ENCODE results near the gene IMPG2. TPM values are rescaled to one million over a fixed set of nuclear protein-coding genes. Genes with fewer than 3 reads are reported as not detected.

Gene IMPG2
- total and polyA plus RNA-seq, 2 donors (not counting 1 experiment from before 2014, with no cell fraction given), result 0.11 to 0.33 TPM

DNA sequence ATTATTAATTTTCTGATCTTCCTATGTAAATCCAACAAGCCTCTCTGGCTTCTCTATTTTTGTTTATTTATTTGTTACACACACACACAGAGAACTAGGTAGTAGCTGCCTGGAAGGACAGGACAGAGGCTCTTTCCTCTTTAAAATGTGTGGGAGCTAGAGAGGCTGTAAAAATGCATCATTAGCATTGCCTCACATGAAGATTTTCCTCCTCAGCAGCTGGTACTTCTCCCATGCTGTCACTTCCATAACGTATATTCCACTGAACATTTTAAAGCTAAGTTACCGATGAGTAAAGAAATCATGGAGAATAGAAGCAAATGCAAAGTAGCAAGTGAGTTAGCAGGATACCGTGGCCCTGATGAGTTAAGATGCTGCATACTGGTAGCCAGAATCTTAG lies 63.9 kb downstream of the IMPG2 start:
- Histone ChIP-seq H4K20me1 (ENCODE audit: control insufficient read depth, extremely low read depth, insufficient read depth, low read length) (no peaks in the 10 kb centered on the region), H3K79me2 (ENCODE audit: control insufficient read depth, insufficient read depth, low read length) (no peaks in the 10 kb centered on the region), H3K27ac (ENCODE audit: insufficient read depth, low read length) (no peak overlapping the region), H3K4me3 (replicated peaks in 1 of 4; ENCODE audit: control extremely low read depth in 1 of 4, insufficient read depth in 1 of 4, low read depth in 3 of 4, low read length in 4 of 4) (no peak overlapping the region), H3K9ac (ENCODE audit: insufficient read depth, low read length) (no peak overlapping the region), H3K36me3 (ENCODE audit: control insufficient read depth, insufficient read depth, low read length) (no peaks in the 10 kb centered on the region), H2AFZ (ENCODE audit: low read length) (no peak overlapping the region), H3K4me1 (ENCODE audit: control insufficient read depth, extremely low read depth, insufficient read depth, low read length) (no peaks in the 10 kb centered on the region), H3K27me3 (ENCODE audit: control insufficient read depth, insufficient read depth, low read length) (no peaks in the 10 kb centered on the region), H3K4me2 (ENCODE audit: extremely low read depth, insufficient read depth, low read length) (no peak overlapping the region), H3K9me3 (ENCODE audit: control insufficient read depth, insufficient read depth, low read depth, low read length) (no peaks in the 10 kb centered on the region)
- peak in 1 of 2 donors; percentile 25 for DNase-seq (ENCODE audit: low read depth in 2 of 2)
- TF ChIP-seq, protein P1, sequence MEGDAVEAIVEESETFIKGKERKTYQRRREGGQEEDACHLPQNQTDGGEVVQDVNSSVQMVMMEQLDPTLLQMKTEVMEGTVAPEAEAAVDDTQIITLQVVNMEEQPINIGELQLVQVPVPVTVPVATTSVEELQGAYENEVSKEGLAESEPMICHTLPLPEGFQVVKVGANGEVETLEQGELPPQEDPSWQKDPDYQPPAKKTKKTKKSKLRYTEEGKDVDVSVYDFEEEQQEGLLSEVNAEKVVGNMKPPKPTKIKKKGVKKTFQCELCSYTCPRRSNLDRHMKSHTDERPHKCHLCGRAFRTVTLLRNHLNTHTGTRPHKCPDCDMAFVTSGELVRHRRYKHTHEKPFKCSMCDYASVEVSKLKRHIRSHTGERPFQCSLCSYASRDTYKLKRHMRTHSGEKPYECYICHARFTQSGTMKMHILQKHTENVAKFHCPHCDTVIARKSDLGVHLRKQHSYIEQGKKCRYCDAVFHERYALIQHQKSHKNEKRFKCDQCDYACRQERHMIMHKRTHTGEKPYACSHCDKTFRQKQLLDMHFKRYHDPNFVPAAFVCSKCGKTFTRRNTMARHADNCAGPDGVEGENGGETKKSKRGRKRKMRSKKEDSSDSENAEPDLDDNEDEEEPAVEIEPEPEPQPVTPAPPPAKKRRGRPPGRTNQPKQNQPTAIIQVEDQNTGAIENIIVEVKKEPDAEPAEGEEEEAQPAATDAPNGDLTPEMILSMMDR (conservative IDR thresholded peaks at IDR 0.05 in 1 of 2, IDR thresholded peaks at IDR 0.05 in 1 of 2; ENCODE audit: low read depth in 1 of 2, low read length in 2 of 2), result no peak
- TF ChIP-seq EZH2 (IDR thresholded peaks at IDR 0.05; ENCODE audit: low read length, missing control alignments), result no peak

DNA sequence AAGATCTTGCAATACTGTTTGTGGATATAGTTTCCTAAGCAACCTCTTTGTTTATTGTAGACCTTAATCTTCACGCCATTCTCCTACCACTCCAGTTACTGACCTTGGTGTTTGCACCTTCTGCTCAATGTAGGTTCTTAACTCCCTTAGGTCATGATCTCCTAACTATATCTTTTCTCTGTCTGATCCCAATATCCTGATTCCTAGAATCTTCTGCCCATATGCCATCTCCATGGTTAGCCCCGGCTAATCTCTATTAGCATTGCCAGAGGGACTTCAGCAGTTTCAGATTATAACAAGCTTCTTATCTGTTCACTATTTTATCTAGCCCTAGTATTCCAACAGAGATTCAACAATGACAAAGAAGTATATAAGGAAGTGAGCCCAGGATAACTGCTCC lies 64.9 kb downstream of the IMPG2 start:
- no peaks in the 10 kb centered on the region for H3K9me3 ChIP-seq (ENCODE audit: control insufficient read depth, insufficient read depth, low read depth, low read length)
- TF ChIP-seq, protein P1 (conservative IDR thresholded peaks at IDR 0.05 in 1 of 2, IDR thresholded peaks at IDR 0.05 in 1 of 2; ENCODE audit: low read depth in 1 of 2, low read length in 2 of 2), result no peak
- no peak for TF ChIP-seq EZH2 (IDR thresholded peaks at IDR 0.05; ENCODE audit: low read length, missing control alignments)

DNA sequence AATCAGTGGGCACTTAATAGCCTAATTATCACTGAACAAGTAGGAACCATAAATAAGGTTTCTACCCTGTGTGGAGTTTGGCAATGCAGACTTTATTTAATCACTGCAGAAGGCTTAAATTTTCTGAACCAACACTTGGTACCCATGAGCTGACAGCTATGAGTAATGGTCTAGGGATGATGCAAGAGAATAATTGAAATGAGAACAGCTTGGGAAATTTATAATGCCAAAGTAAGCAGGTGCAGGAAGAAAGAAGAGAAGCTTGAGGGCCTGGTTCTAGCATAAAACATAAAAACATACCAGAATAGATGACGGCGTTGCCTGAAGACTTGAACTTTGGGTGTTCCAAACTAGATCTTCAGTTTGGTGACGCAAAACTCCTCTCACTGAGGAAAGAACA lies 67.0 kb downstream of the IMPG2 start:
- Histone ChIP-seq H3K27me3 (ENCODE audit: control insufficient read depth, insufficient read depth, low read length) (no peaks in the 10 kb centered on the region), H3K9me3 (ENCODE audit: control insufficient read depth, insufficient read depth, low read depth, low read length) (no peaks in the 10 kb centered on the region), H3K79me2 (ENCODE audit: control insufficient read depth, insufficient read depth, low read length) (no peaks in the 10 kb centered on the region), H3K4me2 (ENCODE audit: extremely low read depth, insufficient read depth, low read length) (no peak overlapping the region), H3K4me3 (replicated peaks in 1 of 4; ENCODE audit: control extremely low read depth in 1 of 4, insufficient read depth in 1 of 4, low read depth in 3 of 4, low read length in 4 of 4) (no peak overlapping the region), H3K36me3 (ENCODE audit: control insufficient read depth, insufficient read depth, low read length) (no peaks in the 10 kb centered on the region), H2AFZ (ENCODE audit: low read length) (no peak overlapping the region), H3K27ac (ENCODE audit: insufficient read depth, low read length) (no peak overlapping the region), H3K4me1 (ENCODE audit: control insufficient read depth, extremely low read depth, insufficient read depth, low read length) (no peaks in the 10 kb centered on the region), H3K9ac (ENCODE audit: insufficient read depth, low read length) (no peak overlapping the region), H4K20me1 (ENCODE audit: control insufficient read depth, extremely low read depth, insufficient read depth, low read length) (no peaks in the 10 kb centered on the region)
- DNase-seq (ENCODE audit: low read depth in 2 of 2), result no peak
- no peak for TF ChIP-seq EZH2 (IDR thresholded peaks at IDR 0.05; ENCODE audit: low read length, missing control alignments)
- TF ChIP-seq, protein P1 (conservative IDR thresholded peaks at IDR 0.05 in 1 of 2, IDR thresholded peaks at IDR 0.05 in 1 of 2; ENCODE audit: low read depth in 1 of 2, low read length in 2 of 2), result no peak

More for the DNA sequence above, 64.9 kb downstream of the IMPG2 start:
- H3K9ac ChIP-seq (ENCODE audit: insufficient read depth, low read length), result no peak overlapping the region
- no peaks in the 10 kb centered on the region for H4K20me1 ChIP-seq (ENCODE audit: control insufficient read depth, extremely low read depth, insufficient read depth, low read length)
- H2AFZ ChIP-seq (ENCODE audit: low read length), result no peak overlapping the region
- H3K27me3 ChIP-seq (ENCODE audit: control insufficient read depth, insufficient read depth, low read length), result no peaks in the 10 kb centered on the region
- no peaks in the 10 kb centered on the region for H3K36me3 ChIP-seq (ENCODE audit: control insufficient read depth, insufficient read depth, low read length)
- H3K4me2 ChIP-seq (ENCODE audit: extremely low read depth, insufficient read depth, low read length), result no peak overlapping the region
- no peak for DNase-seq (ENCODE audit: low read depth in 2 of 2)
- H3K4me1 ChIP-seq (ENCODE audit: control insufficient read depth, extremely low read depth, insufficient read depth, low read length), result no peaks in the 10 kb centered on the region
- H3K4me3 ChIP-seq (replicated peaks in 1 of 4; ENCODE audit: control extremely low read depth in 1 of 4, insufficient read depth in 1 of 4, low read depth in 3 of 4, low read length in 4 of 4), result no peak overlapping the region
- H3K27ac ChIP-seq (ENCODE audit: insufficient read depth, low read length), result no peak overlapping the region
- H3K79me2 ChIP-seq (ENCODE audit: control insufficient read depth, insufficient read depth, low read length), result no peaks in the 10 kb centered on the region

Data from fibroblast of lung (primary cell).